ENCODE results near the gene GNAS. TPM values are rescaled to one million over a fixed set of nuclear protein-coding genes. Genes with fewer than 3 reads are reported as not detected.

Gene GNAS
- total RNA-seq, 1 experiment from 2014 or later = 1,936 TPM

DNA sequence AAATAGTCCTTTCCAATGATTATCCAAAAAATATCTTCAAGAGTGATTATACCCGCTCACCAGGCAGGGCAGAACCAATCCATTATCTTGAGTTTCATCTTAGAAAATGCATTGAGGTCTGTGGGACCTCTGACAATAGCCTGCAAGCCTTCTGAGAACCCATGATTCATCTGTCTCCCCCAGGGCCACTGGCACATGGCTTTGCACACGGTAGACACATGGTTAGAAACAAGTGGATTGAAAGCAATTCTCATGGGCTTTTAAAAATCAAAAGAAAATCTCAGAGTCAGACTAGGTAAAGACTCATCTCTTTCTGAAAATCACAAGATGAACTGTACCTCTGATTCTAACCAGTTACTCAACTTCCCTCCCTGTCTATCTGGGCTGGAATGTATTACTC is 17.3 kb upstream of the GNAS start:
- Histone ChIP-seq H3K9me3 (no peaks in the 10 kb centered on the region; the same call in 1 of the 2 replicates), H3K36me3 (ENCODE audit: control insufficient read depth, insufficient read depth, low read length) (no peaks in the 10 kb centered on the region), H3K4me1 (no peaks in the 10 kb centered on the region), H3K27me3 (replicated peaks; ENCODE audit: control insufficient read depth, insufficient read depth, low read length) (no peaks in the 10 kb centered on the region; the same call in none of the 2 replicates), H3K4me3 (ENCODE audit: low read depth, low read length) (no peak overlapping the region)
- ChIA-PET POLR2A (interaction anchor here (0.6 kb wide), 1 partner anchor 184 kb away, joined by 5 read pairs; no protein-coding TSS in a partner anchor), CTCF (no interaction called here)
- no peak for TF ChIP-seq CTCF (IDR thresholded peaks at IDR 0.05; ENCODE audit: insufficient read depth in 1 of 2, low read depth in 1 of 2, low read length in 1 of 2, severe bottlenecking in 1 of 2, unreplicated experiment in 1 of 2)
- Mint-ChIP-seq H3K27ac (ENCODE audit: unreplicated experiment) (no peak overlapping the region), H3K9me3 (ENCODE audit: unreplicated experiment) (no peaks in the 10 kb centered on the region), H3K4me1 (ENCODE audit: low read depth, unreplicated experiment) (no peaks in the 10 kb centered on the region), H3K4me3 (ENCODE audit: unreplicated experiment) (no peak overlapping the region), H3K27me3 (ENCODE audit: insufficient read depth, unreplicated experiment) (peaks cover 40% of the 10 kb centered on the region), H3K36me3 (ENCODE audit: insufficient read depth, unreplicated experiment) (no peaks in the 10 kb centered on the region)
- BruUV-seq (replicated peaks) = no TSS peak
- intact Hi-C loops (cut with micrococcal nuclease; ENCODE audit: unreplicated experiment) = loop anchor here (10.0 kb wide), 1 partner anchor 360 kb away; no protein-coding TSS in a partner anchor
- DNase-seq = no peak

DNA sequence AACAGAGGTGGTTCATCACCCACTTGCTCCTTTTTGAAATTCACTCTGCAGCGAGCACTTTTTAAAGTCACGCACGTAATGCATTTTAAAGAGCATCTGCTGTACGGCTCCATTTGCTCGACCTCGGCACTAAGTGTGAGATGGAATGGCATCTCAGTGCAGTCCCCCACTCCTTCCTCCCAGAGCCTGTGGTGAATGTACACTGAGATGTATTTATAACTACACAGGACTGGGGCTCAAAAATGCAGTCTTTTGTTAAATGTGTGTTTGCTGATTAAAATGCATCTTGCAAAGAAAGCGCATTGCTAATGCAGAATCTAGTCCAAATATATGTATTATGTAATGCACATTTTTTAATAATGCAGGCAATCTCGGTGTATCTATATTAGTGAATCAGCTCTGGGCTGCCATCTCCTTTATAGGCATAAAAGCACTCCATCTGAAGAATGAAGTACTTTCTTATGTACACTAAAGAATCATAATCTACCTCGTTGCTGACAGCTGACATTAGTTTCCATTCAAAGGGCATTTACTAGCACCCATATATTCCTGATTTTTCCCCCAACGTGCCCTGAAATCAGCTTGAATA is 15.8 kb upstream of the GNAS start:
- no peak overlapping the region for H3K4me3 Mint-ChIP-seq (ENCODE audit: unreplicated experiment)
- H3K9me3 Mint-ChIP-seq (ENCODE audit: unreplicated experiment) = no peaks in the 10 kb centered on the region
- H3K27me3 ChIP-seq (replicated peaks; ENCODE audit: control insufficient read depth, insufficient read depth, low read length) = no peaks in the 10 kb centered on the region; the same call in none of the 2 replicates
- POLR2A ChIA-PET = no interaction called here
- no peak overlapping the region for H3K4me3 ChIP-seq (ENCODE audit: low read depth, low read length)
- no peaks in the 10 kb centered on the region for H3K4me1 Mint-ChIP-seq (ENCODE audit: low read depth, unreplicated experiment)
- no peak overlapping the region for H3K27ac Mint-ChIP-seq (ENCODE audit: unreplicated experiment)
- H3K36me3 ChIP-seq (ENCODE audit: control insufficient read depth, insufficient read depth, low read length) = no peaks in the 10 kb centered on the region
- CTCF ChIA-PET = interaction anchor here (0.7 to 0.9 kb wide), 2 partner anchors 18 to 33 kb away, joined by 3 read pairs; no protein-coding TSS in a partner anchor
- BruUV-seq (replicated peaks) = no TSS peak
- intact Hi-C loops (cut with micrococcal nuclease; ENCODE audit: unreplicated experiment) = loop anchor here (10.0 kb wide), 1 partner anchor 362 kb away; no protein-coding TSS in a partner anchor
- H3K36me3 Mint-ChIP-seq (ENCODE audit: insufficient read depth, unreplicated experiment) = no peaks in the 10 kb centered on the region
- H3K27me3 Mint-ChIP-seq (ENCODE audit: insufficient read depth, unreplicated experiment) = peaks cover 48% of the 10 kb centered on the region
- no peaks in the 10 kb centered on the region for H3K9me3 ChIP-seq
- H3K4me1 ChIP-seq = no peaks in the 10 kb centered on the region
- no peak for DNase-seq
- no peak for TF ChIP-seq CTCF (IDR thresholded peaks at IDR 0.05; ENCODE audit: insufficient read depth in 1 of 2, low read depth in 1 of 2, low read length in 1 of 2, severe bottlenecking in 1 of 2, unreplicated experiment in 1 of 2)

DNA sequence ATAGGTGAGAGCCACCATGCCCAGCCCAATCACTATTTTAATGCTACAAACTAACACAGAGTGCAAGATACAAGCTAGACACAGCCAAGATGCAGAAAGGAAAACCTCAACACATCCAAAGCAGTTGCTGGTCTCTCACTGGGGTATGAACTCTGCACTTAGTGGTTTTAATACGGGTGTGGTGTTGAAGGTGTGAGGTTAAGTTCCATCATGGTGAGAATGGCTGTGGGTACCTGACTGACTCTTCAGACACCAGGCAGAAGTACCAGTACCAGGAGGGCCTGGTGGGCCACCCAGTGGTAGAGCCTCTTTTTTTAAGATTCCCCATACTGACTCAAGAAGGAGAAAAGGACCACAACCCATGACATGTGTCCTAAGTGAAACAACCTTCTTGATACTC is 14.8 kb upstream of the GNAS start:
- ChIA-PET POLR2A (no interaction called here), CTCF (interaction anchor here (0.9 to 2.2 kb wide), 3 partner anchors 8 to 187 kb away, joined by 3 to 32 read pairs (median 4); partner anchors contain the start of gene STX16)
- Histone ChIP-seq H3K27me3 (replicated peaks; ENCODE audit: control insufficient read depth, insufficient read depth, low read length) (no peaks in the 10 kb centered on the region; the same call in none of the 2 replicates), H3K4me3 (ENCODE audit: low read depth, low read length) (no peak overlapping the region), H3K9me3 (no peaks in the 10 kb centered on the region), H3K4me1 (no peaks in the 10 kb centered on the region), H3K36me3 (ENCODE audit: control insufficient read depth, insufficient read depth, low read length) (no peaks in the 10 kb centered on the region)
- H3K4me3 Mint-ChIP-seq (ENCODE audit: unreplicated experiment) = no peak overlapping the region
- H3K9me3 Mint-ChIP-seq (ENCODE audit: unreplicated experiment) = no peaks in the 10 kb centered on the region
- peaks cover 42% of the 10 kb centered on the region for H3K27me3 Mint-ChIP-seq (ENCODE audit: insufficient read depth, unreplicated experiment)
- BruUV-seq (replicated peaks) = no TSS peak
- H3K36me3 Mint-ChIP-seq (ENCODE audit: insufficient read depth, unreplicated experiment) = no peaks in the 10 kb centered on the region
- no peak for TF ChIP-seq CTCF (IDR thresholded peaks at IDR 0.05; ENCODE audit: insufficient read depth in 1 of 2, low read depth in 1 of 2, low read length in 1 of 2, severe bottlenecking in 1 of 2, unreplicated experiment in 1 of 2)
- no peak for DNase-seq
- H3K4me1 Mint-ChIP-seq (ENCODE audit: low read depth, unreplicated experiment) = no peaks in the 10 kb centered on the region
- intact Hi-C loops (cut with micrococcal nuclease; ENCODE audit: unreplicated experiment) = loop anchor here (2.0 to 10.0 kb wide), 2 partner anchors 187 to 363 kb away; partner anchors contain the start of gene STX16
- H3K27ac Mint-ChIP-seq (ENCODE audit: unreplicated experiment) = no peak overlapping the region
